ENCODE measurements around the gene ZNF594.
"Not testable (repeated sequence)": the region's sequence is repeated elsewhere in the genome, so short reads cannot be mapped to it uniquely, and the experiment has no call there.

The ZNF594 gene

DNA sequence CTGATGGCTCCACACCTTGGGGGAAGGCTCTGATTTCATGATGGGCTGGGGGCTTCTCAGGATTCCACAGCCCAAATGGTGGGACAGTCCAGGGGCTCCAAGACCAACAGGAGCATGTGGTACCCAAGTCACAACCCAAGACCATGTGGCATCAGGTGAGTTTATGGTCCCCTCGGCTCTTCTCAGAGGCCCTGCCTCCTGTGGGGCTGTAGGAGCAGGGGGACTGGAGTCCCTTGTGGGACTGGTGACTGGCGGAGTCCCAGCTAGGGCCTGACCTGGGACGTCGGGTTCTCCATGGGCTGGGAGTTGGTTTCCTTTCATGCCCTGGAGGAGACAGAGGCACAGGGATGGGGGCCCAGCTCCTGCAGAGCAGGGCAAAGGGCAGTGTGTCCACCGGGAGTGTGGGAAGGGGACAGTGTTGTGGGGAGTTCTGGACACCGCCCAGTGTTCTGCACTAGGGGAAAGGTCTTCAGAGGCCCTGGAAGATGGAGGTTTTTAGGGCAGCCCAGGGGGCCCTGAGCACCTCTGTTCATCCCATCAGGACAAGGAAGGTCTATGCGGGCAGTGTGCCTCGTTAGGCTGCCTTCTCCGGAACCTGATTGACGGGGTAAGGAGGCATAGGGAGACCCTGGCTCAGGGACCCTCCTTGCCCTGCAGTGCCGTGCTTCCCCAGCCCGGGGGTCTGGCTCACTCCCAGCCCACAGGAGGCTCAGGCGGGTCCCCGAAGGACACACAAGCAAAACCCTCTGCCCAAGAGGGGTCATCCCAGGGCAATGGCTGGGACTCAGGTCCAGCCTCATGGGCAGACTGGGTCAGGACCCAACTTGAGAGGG is 54.9 kb downstream of the ZNF594 start:
- DNase-seq (ENCODE audit: low spot score); H3K9me3 ChIP-seq (ENCODE audit: severe bottlenecking); H3K4me3 ChIP-seq (ENCODE audit: severe bottlenecking); ATAC-seq (ENCODE audit: low read depth); H3K36me3 ChIP-seq (ENCODE audit: low read depth); H3K27ac ChIP-seq (ENCODE audit: poor library complexity, severe bottlenecking); H3K4me1 ChIP-seq (ENCODE audit: insufficient read depth, poor library complexity, severe bottlenecking); H3K27me3 ChIP-seq (ENCODE audit: insufficient read depth, poor library complexity, severe bottlenecking): not testable (repeated sequence)

DNA sequence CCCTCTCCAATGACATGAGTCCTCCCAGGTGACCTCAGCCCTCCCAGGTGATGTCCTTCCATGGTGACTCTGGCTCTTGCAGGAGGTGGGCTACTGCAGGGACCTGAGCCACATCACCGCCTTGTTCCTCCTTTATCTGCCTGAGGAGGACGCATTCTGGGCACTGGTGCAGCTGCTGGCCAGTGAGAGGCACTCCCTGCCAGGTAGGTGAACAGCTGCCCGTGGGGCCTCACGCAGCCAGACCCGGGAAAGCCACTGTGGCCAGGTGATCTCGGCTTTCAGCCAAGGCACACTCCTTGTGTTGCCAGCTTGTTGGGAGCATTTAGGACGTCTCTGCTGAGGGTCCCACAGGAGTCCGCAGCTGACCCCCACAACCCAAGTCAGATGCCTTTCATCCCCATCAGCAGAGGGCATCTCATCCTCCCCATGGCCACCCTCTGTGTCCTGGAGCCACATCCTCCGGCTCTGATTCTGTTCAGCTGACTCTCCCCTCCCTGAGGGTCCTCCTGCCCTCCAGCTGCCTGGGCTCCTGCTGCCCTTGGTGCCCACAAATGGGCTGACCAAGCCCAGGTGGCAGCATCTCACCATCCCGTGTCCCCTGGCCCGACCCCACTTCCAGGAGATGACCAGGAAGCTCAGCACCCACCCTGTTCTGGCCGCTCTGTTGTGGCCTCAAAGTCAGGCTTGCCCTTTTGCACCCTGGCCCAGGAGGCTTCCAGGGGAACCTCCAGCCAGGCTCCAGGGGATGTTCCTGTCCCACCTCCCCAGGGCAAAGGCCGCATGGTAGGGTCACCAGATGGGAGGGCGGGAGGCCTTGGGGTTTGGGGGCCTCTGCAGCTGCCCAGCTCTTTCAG is 55.7 kb downstream of the ZNF594 start:
- no peak overlapping the region for H3K27ac ChIP-seq (ENCODE audit: poor library complexity, severe bottlenecking)
- no peaks in the 10 kb centered on the region for H3K36me3 ChIP-seq (ENCODE audit: low read depth)
- no peaks in the 10 kb centered on the region for H3K9me3 ChIP-seq (ENCODE audit: severe bottlenecking)
- H3K4me3 ChIP-seq (ENCODE audit: severe bottlenecking), result no peak overlapping the region
- TF ChIP-seq CTCF (IDR thresholded peaks at IDR 0.05; ENCODE audit: poor library complexity, severe bottlenecking), result no peak
- no peaks in the 10 kb centered on the region for H3K4me1 ChIP-seq (ENCODE audit: insufficient read depth, poor library complexity, severe bottlenecking)
- DNase-seq (ENCODE audit: low spot score) (no peak), ATAC-seq (ENCODE audit: low read depth) (no peak)
- no peaks in the 10 kb centered on the region for H3K27me3 ChIP-seq (ENCODE audit: insufficient read depth, poor library complexity, severe bottlenecking)

- H3K27me3 ChIP-seq (ENCODE audit: insufficient read depth, poor library complexity, severe bottlenecking); H3K27ac ChIP-seq (ENCODE audit: poor library complexity, severe bottlenecking); H3K36me3 ChIP-seq (ENCODE audit: low read depth); ATAC-seq (ENCODE audit: low read depth); H3K4me1 ChIP-seq (ENCODE audit: insufficient read depth, poor library complexity, severe bottlenecking); DNase-seq (ENCODE audit: low spot score); H3K9me3 ChIP-seq (ENCODE audit: severe bottlenecking); H3K4me3 ChIP-seq (ENCODE audit: severe bottlenecking): not testable (repeated sequence)
These were observed 56.4 kb downstream of the ZNF594 start for GRCh38 chr17:5135131-5135712.

GRCh38 chr17:5134571-5134970 is 57.1 kb downstream of the ZNF594 start:
- not testable (repeated sequence) for H3K4me1 ChIP-seq (ENCODE audit: insufficient read depth, poor library complexity, severe bottlenecking); H3K4me3 ChIP-seq (ENCODE audit: severe bottlenecking); ATAC-seq (ENCODE audit: low read depth); H3K27me3 ChIP-seq (ENCODE audit: insufficient read depth, poor library complexity, severe bottlenecking); H3K27ac ChIP-seq (ENCODE audit: poor library complexity, severe bottlenecking); DNase-seq (ENCODE audit: low spot score); H3K9me3 ChIP-seq (ENCODE audit: severe bottlenecking); H3K36me3 ChIP-seq (ENCODE audit: low read depth)

GRCh38 chr17:5133961-5134360 is 57.7 kb downstream of the ZNF594 start:
- DNase-seq (ENCODE audit: low spot score); H3K27me3 ChIP-seq (ENCODE audit: insufficient read depth, poor library complexity, severe bottlenecking); H3K9me3 ChIP-seq (ENCODE audit: severe bottlenecking); H3K4me1 ChIP-seq (ENCODE audit: insufficient read depth, poor library complexity, severe bottlenecking); H3K4me3 ChIP-seq (ENCODE audit: severe bottlenecking); H3K27ac ChIP-seq (ENCODE audit: poor library complexity, severe bottlenecking); ATAC-seq (ENCODE audit: low read depth); H3K36me3 ChIP-seq (ENCODE audit: low read depth): not testable (repeated sequence)

DNA sequence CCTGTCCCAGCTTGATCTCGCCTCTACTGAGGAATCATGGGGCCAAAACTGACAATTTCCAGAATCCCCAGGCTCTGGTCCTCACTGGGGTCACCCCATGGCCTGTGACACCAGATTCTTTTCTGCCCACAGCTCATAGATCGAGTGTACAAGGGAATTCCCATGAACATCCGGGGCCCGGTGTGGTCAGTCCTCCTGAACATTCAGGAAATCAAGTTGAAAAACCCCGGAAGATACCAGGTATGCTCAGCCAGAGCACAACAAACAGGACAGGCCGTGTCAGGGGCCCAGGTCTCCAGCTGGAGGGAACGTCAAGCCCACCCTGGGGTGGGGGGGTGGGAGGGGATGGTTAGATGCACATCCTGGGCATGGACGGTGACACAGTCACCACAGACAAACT is 58.4 kb downstream of the ZNF594 start:
- H3K36me3 ChIP-seq (ENCODE audit: low read depth), result no peaks in the 10 kb centered on the region
- H3K27me3 ChIP-seq (ENCODE audit: insufficient read depth, poor library complexity, severe bottlenecking), result no peaks in the 10 kb centered on the region
- no peak overlapping the region for H3K27ac ChIP-seq (ENCODE audit: poor library complexity, severe bottlenecking)
- ATAC-seq (ENCODE audit: low read depth), result no peak
- no peak for DNase-seq (ENCODE audit: low spot score)
- no peak overlapping the region for H3K4me3 ChIP-seq (ENCODE audit: severe bottlenecking)
- no peaks in the 10 kb centered on the region for H3K4me1 ChIP-seq (ENCODE audit: insufficient read depth, poor library complexity, severe bottlenecking)
- H3K9me3 ChIP-seq (ENCODE audit: severe bottlenecking), result no peaks in the 10 kb centered on the region
- no peak for TF ChIP-seq CTCF (IDR thresholded peaks at IDR 0.05; ENCODE audit: poor library complexity, severe bottlenecking)

- not testable (repeated sequence) for ATAC-seq (ENCODE audit: low read depth); H3K4me3 ChIP-seq (ENCODE audit: severe bottlenecking); H3K9me3 ChIP-seq (ENCODE audit: severe bottlenecking); DNase-seq (ENCODE audit: low spot score); H3K27ac ChIP-seq (ENCODE audit: poor library complexity, severe bottlenecking); H3K36me3 ChIP-seq (ENCODE audit: low read depth); H3K27me3 ChIP-seq (ENCODE audit: insufficient read depth, poor library complexity, severe bottlenecking); H3K4me1 ChIP-seq (ENCODE audit: insufficient read depth, poor library complexity, severe bottlenecking)
These were observed 59.0 kb downstream of the ZNF594 start for GRCh38 chr17:5132503-5133225.

DNA sequence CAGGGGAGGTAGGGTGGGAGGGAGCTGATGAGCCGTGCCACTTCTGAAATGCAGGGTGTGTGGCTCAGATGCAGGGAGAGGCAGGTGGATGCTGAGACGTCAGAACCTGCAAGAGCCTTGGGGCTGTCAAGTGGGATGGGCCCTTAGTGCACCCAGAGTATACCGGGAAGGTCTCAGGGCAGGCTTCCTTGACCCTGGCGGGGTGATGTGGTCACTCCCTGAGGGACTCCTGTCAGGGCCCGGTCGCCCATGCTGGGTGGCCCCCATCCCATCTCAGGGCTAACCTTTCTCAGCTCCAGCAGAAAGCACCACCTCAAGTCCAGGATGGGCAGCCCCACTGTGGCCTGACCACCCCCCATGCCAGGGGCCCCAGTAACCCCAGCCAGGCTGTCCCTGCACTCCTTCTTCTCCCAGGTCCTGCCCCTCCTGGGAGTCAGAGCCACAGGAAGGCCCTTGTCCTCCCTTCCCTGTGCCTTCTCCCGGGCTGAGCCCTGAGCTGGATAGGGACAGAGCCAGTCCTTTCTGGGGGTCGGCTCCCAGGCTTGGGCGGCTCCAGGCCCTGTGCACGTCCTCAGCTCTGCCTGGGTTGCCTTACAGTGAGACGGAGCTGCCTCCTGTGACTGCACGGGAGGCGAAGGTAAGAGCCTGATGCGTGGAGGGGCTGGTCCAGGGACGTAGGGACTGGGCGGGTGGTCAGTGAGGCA is 59.7 kb downstream of the ZNF594 start:
- H3K36me3 ChIP-seq (ENCODE audit: low read depth); H3K27me3 ChIP-seq (ENCODE audit: insufficient read depth, poor library complexity, severe bottlenecking); ATAC-seq (ENCODE audit: low read depth); H3K9me3 ChIP-seq (ENCODE audit: severe bottlenecking); H3K27ac ChIP-seq (ENCODE audit: poor library complexity, severe bottlenecking); H3K4me1 ChIP-seq (ENCODE audit: insufficient read depth, poor library complexity, severe bottlenecking); H3K4me3 ChIP-seq (ENCODE audit: severe bottlenecking): not testable (repeated sequence)
- DNase-seq (ENCODE audit: low spot score), result peak; percentile 46
